Measurements from ENCODE around the gene ZBTB34.
A peak's percentile ranks its signal among the peaks of the same experiment; 100 is the strongest.

The ZBTB34 gene

DNA sequence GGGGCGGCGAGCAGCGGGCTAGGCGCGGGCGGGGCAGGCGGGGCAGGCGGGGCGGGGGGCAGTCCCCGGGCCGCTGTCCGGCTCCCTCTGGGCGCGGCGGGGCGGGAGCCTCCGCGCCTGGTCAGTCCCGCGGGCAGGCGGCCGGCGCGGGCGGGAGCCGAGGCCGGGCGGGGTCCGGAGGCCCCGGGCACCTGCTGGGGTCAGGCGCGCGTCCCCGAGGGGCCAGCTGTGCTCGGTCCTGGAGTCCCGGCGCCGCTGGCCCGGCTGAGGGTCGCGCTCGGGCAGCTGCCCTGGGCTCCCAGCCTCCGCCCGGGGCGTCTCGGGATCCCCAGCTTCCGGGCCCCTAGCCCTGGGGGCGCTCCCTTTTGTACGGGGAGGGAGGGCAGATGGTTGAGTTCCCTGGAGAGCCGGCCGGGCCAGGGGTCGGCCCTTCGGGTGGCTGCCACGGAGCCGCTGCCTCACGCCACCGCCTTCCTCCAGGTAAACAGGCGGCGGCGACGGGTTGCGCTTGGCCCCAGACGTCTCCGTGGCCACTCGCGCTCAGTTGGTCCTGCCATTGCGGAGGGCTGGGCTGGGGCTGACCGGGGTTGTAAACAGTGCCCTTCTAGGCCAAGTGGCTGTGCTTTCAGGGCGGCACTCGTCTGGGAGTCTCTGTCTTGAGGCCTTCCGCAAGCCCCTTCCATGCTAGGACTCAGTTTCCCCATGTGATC is 473 bp downstream of the ZBTB34 start:
- Histone ChIP-seq H3K4me3 (peak overlapping the region; percentile 94), H3K27ac (peak overlapping the region; percentile 63; the same call in 1 of the 2 replicates), H3K9me3 (ENCODE audit: low read depth, low read length) (no peaks in the 10 kb centered on the region), H3K36me3 (ENCODE audit: insufficient read depth, low read length) (peaks cover 31% of the 10 kb centered on the region), H3K9ac (ENCODE audit: insufficient read length) (peak overlapping the region; percentile 88)
- no peak for DNase-seq (ENCODE audit: low read depth, low spot score)
- TF ChIP-seq EZH2 (IDR thresholded peaks at IDR 0.05) (no peak), POLR2AphosphoS5 (IDR thresholded peaks at IDR 0.05; ENCODE audit: borderline replicate concordance, low read depth, low read length) (no peak), FOXP2 (optimal IDR thresholded peaks at IDR 0.05; ENCODE audit: control extremely low read depth, extremely low read length, insufficient read depth) (no peak)

GRCh38 chr9:126861707-126862103 is 1.3 kb downstream of the ZBTB34 start:
- Histone ChIP-seq H3K4me3 (peak overlapping the region; percentile 94), H3K36me3 (ENCODE audit: insufficient read depth, low read length) (peaks cover 39% of the 10 kb centered on the region), H3K9me3 (ENCODE audit: low read depth, low read length) (no peaks in the 10 kb centered on the region), H3K9ac (ENCODE audit: insufficient read length) (peak overlapping the region; percentile 88), H3K27ac (peak overlapping the region; percentile 63; the same call in 1 of the 2 replicates)
- peak; percentile 22 for DNase-seq (ENCODE audit: low read depth, low spot score)
- TF ChIP-seq POLR2AphosphoS5 (IDR thresholded peaks at IDR 0.05; ENCODE audit: borderline replicate concordance, low read depth, low read length) (no peak), FOXP2 (optimal IDR thresholded peaks at IDR 0.05; ENCODE audit: control extremely low read depth, extremely low read length, insufficient read depth) (no peak), EZH2 (IDR thresholded peaks at IDR 0.05) (no peak)

DNA sequence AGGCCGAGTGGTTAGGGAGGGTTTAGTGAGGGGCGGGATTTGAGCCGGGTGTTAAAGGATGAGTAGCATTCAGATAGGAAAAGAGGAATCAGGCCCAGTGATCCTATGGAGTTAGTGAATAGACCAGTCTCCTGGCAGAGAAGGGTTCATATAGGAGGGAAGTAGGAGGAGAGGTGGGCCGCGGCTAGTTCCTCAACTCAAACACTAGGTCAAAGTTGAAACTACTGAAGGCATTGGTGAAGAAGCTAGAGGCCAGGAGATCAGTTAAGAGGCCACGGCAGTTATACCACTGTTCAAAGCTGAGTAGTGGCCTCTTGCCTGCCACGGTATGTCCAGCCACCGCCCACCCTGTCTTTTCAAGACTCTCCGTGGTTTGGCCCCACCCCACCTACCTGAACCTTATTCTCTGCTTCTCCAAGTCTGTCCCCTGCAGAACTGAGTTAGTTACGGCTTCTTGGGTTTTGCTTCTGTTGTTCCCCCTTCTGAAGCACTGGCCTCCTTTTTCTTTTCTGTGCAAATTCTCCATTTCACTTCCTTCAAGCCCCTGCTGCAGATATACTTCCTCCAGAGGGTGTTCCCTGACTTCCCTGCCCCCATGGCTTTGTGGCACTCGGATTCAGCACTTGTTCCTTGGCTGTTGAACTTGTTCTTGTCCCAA is 1.8 kb downstream of the ZBTB34 start:
- no peak for TF ChIP-seq EZH2 (IDR thresholded peaks at IDR 0.05)
- TF ChIP-seq POLR2AphosphoS5 (IDR thresholded peaks at IDR 0.05; ENCODE audit: borderline replicate concordance, low read depth, low read length): no peak
- TF ChIP-seq FOXP2 (optimal IDR thresholded peaks at IDR 0.05; ENCODE audit: control extremely low read depth, extremely low read length, insufficient read depth): no peak
- peak overlapping the region; percentile 94 for H3K4me3 ChIP-seq
- peaks cover 44% of the 10 kb centered on the region for H3K36me3 ChIP-seq (ENCODE audit: insufficient read depth, low read length)
- H3K9me3 ChIP-seq (ENCODE audit: low read depth, low read length): no peaks in the 10 kb centered on the region
- no peak overlapping the region for H3K27ac ChIP-seq
- no peak for DNase-seq (ENCODE audit: low read depth, low spot score)
- peak overlapping the region; percentile 43 for H3K9ac ChIP-seq (ENCODE audit: insufficient read length)

- Histone ChIP-seq H3K27ac (no peak overlapping the region), H3K9ac (ENCODE audit: insufficient read length) (no peak overlapping the region), H3K4me3 (no peak overlapping the region), H3K9me3 (ENCODE audit: low read depth, low read length) (no peaks in the 10 kb centered on the region), H3K36me3 (ENCODE audit: insufficient read depth, low read length) (peaks cover 58% of the 10 kb centered on the region)
- no peak for DNase-seq (ENCODE audit: low read depth, low spot score)
- TF ChIP-seq EZH2 (IDR thresholded peaks at IDR 0.05): no peak
- no peak for TF ChIP-seq POLR2AphosphoS5 (IDR thresholded peaks at IDR 0.05; ENCODE audit: borderline replicate concordance, low read depth, low read length)
- no peak for TF ChIP-seq FOXP2 (optimal IDR thresholded peaks at IDR 0.05; ENCODE audit: control extremely low read depth, extremely low read length, insufficient read depth)
Observed at GRCh38 chr9:126864771-126865170, 4.3 kb downstream of the ZBTB34 start.

DNA sequence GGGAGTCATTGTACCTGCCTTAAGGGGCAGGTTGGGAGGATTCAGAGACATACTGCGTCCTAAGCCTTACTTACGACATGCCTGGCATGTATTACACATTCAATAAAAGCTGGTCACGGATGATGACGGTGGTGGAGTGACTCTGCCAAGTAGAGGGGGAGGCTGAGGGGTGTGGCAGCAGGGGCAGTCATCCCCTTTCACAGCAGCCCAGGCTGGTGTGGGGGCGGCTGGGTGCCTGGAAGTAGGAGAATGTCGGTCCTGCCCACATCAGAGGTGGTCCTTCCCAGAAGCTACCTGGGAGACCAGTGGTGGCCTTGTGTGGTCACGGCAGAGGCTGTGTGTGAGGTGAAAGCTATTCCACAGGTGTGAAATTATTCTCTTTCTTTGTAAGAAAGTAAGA is 8.9 kb downstream of the ZBTB34 start:
- H3K9ac ChIP-seq (ENCODE audit: insufficient read length): no peak overlapping the region
- TF ChIP-seq POLR2AphosphoS5 (IDR thresholded peaks at IDR 0.05; ENCODE audit: borderline replicate concordance, low read depth, low read length): no peak
- no peak for TF ChIP-seq FOXP2 (optimal IDR thresholded peaks at IDR 0.05; ENCODE audit: control extremely low read depth, extremely low read length, insufficient read depth)
- TF ChIP-seq EZH2 (IDR thresholded peaks at IDR 0.05): no peak
- DNase-seq (ENCODE audit: low read depth, low spot score): no peak
- no peak overlapping the region for H3K4me3 ChIP-seq
- H3K9me3 ChIP-seq (ENCODE audit: low read depth, low read length): no peaks in the 10 kb centered on the region
- peak overlapping the region; percentile 40; the same call in 1 of the 2 replicates for H3K27ac ChIP-seq
- H3K36me3 ChIP-seq (ENCODE audit: insufficient read depth, low read length): peaks cover 42% of the 10 kb centered on the region

DNA sequence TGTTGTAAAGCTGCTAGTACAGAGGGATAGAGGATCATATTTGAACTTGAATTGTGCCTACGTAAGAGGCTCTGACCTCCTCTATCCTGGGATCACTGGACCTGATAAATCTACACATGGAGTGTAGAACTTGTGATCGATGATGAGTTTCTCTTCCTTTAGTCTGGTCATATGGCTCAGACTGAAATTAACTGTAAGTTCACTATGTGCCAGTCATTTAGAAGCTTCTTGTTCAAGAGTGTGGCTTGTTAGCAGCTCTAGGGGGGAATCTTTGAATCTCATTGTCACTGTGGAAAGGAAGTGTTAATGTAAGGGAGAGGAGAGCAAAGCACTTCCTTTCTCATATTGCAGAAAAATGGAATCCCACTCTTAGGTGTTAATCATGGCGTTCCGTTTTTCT is 12.1 kb downstream of the ZBTB34 start:
- no peak for TF ChIP-seq EZH2 (IDR thresholded peaks at IDR 0.05)
- no peak for TF ChIP-seq POLR2AphosphoS5 (IDR thresholded peaks at IDR 0.05; ENCODE audit: borderline replicate concordance, low read depth, low read length)
- no peak for TF ChIP-seq FOXP2 (optimal IDR thresholded peaks at IDR 0.05; ENCODE audit: control extremely low read depth, extremely low read length, insufficient read depth)
- H3K4me3 ChIP-seq: no peak overlapping the region
- no peaks in the 10 kb centered on the region for H3K9me3 ChIP-seq (ENCODE audit: low read depth, low read length)
- peaks cover 11% of the 10 kb centered on the region; the same call in 1 of the 2 replicates for H3K36me3 ChIP-seq (ENCODE audit: insufficient read depth, low read length)
- peak overlapping the region; percentile 53 for H3K27ac ChIP-seq
- DNase-seq (ENCODE audit: low read depth, low spot score): no peak
- no peak overlapping the region for H3K9ac ChIP-seq (ENCODE audit: insufficient read length)

GRCh38 chr9:126874546-126875314 is 14.3 kb downstream of the ZBTB34 start:
- TF ChIP-seq FOXP2 (optimal IDR thresholded peaks at IDR 0.05; ENCODE audit: control extremely low read depth, extremely low read length, insufficient read depth): no peak
- Histone ChIP-seq H3K9me3 (ENCODE audit: low read depth, low read length) (no peaks in the 10 kb centered on the region), H3K9ac (ENCODE audit: insufficient read length) (no peak overlapping the region), H3K27ac (peak overlapping the region; percentile 89; the same call in 1 of the 2 replicates), H3K4me3 (no peak overlapping the region), H3K36me3 (ENCODE audit: insufficient read depth, low read length) (peaks cover 8% of the 10 kb centered on the region)
- no peak for DNase-seq (ENCODE audit: low read depth, low spot score)

Data from SK-N-MC (cell line).